Thyroid gland (tissue), 4 donors: ENCODE measurements around the gene ALAS1.

Experiments used
- POLR2A ChIP-seq, 2 donors: fragments of 450-650 bp; IDR thresholded peaks; one replicate each; pipeline ENCODE4 v1.6.1; 2017; ENCODE audit warnings: antibody characterized with exemption in 2 of 2, mild to moderate bottlenecking in 2 of 2, moderate library complexity in 1 of 2
- TF ChIP-seq, protein P1 (sequence below), 6 experiments: fragments of 200-600 bp in 3 of 6; fragments of 450-650 bp in 3 of 6; sonication (generic) in 3 of 6; IDR thresholded peaks; one replicate each; pipeline ENCODE4 v1.5.1; 2016 to 2019; ENCODE audit warnings: antibody characterized with exemption in 6 of 6, mild to moderate bottlenecking in 2 of 6, inconsistent platforms in 1 of 6, moderate library complexity in 1 of 6

DNA sequence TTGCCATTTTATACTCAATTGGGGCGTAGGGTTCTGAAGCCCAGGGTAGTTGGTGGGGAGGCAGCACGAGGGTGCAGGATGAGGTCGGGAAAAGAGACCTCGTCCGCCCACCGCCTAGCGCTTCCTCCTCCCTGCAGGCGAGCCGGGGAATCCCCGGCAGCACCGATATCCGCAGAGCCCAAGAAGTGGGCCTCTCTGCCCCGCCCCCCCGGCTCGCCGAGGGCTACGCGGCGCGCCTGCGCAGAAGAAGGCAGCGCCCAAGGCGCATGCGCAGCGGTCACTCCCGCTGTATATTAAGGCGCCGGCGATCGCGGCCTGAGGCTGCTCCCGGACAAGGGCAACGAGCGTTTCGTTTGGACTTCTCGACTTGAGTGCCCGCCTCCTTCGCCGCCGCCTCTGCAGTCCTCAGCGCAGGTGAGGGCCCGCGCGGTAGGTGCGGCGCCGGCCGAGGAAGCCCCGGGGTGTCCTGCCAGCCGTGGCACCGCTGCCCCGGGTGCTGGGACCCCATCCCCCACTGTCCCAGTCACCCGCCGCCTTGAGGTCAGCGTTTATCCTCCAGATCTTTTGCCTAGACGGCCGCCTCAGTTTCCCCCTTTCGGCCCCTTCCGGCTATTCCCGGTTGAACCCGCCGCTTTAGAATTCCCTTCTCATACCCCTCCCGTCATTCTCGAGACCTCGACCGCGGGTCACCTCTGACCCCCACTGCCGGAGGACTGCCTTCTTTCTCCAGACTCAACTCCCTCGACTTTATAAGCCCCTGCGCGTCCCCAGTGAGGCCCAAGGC is at the start of gene ALAS1:
- TF ChIP-seq, protein P1, sequence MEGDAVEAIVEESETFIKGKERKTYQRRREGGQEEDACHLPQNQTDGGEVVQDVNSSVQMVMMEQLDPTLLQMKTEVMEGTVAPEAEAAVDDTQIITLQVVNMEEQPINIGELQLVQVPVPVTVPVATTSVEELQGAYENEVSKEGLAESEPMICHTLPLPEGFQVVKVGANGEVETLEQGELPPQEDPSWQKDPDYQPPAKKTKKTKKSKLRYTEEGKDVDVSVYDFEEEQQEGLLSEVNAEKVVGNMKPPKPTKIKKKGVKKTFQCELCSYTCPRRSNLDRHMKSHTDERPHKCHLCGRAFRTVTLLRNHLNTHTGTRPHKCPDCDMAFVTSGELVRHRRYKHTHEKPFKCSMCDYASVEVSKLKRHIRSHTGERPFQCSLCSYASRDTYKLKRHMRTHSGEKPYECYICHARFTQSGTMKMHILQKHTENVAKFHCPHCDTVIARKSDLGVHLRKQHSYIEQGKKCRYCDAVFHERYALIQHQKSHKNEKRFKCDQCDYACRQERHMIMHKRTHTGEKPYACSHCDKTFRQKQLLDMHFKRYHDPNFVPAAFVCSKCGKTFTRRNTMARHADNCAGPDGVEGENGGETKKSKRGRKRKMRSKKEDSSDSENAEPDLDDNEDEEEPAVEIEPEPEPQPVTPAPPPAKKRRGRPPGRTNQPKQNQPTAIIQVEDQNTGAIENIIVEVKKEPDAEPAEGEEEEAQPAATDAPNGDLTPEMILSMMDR (IDR thresholded peaks at IDR 0.05): peak in 2 of 6 experiments; percentile 23 to 26
- TF ChIP-seq POLR2A (IDR thresholded peaks at IDR 0.05): peak; percentile 51 to 99
